Duodenal mucosa (tissue), 2 donors: Measurements from ENCODE around the gene KRT6C.

Experiments
- H3K27ac ChIP-seq: one replicate; pipeline ENCODE4 v1.7.0; 2013; ENCODE audit warnings: low read depth, low read length
- H3K27me3 ChIP-seq, 2 donors: one replicate each; pipeline ENCODE4 v1.7.0; 2013; ENCODE audit warnings: low read length in 2 of 2, control low read depth in 1 of 2; ENCODE audit not compliant: insufficient read depth in 2 of 2, control insufficient read depth in 1 of 2
- H3K36me3 ChIP-seq, 2 donors: one replicate each; pipeline ENCODE4 v1.7.0; 2013; ENCODE audit warnings: low read length in 2 of 2, control low read depth in 1 of 2; ENCODE audit not compliant: insufficient read depth in 2 of 2, control insufficient read depth in 1 of 2
- H3K4me1 ChIP-seq, 2 donors: one replicate each; pipeline ENCODE4 v1.7.0; 2013; ENCODE audit warnings: low read length in 2 of 2, control low read depth in 1 of 2; ENCODE audit not compliant: insufficient read depth in 2 of 2, control insufficient read depth in 1 of 2
- H3K4me3 ChIP-seq, 2 donors: one replicate each; pipeline ENCODE4 v1.7.0; 2013; ENCODE audit warnings: low read length in 2 of 2, low read depth in 1 of 2
- H3K9ac ChIP-seq, 2 donors: one replicate each; pipeline ENCODE4 v1.7.0; 2013; ENCODE audit warnings: low read length in 2 of 2, low read depth in 1 of 2
- H3K9me3 ChIP-seq, 2 donors: one replicate each; pipeline ENCODE4 v1.7.0; 2013; ENCODE audit warnings: low read length in 2 of 2, control low read depth in 1 of 2; ENCODE audit not compliant: control insufficient read depth in 1 of 2

The KRT6C gene

GRCh38 chr12:52436828-52437474 is 36.7 kb downstream of the KRT6C start:
- Histone ChIP-seq H3K4me3 (no peak overlapping the region), H3K9me3 (no peaks in the 10 kb centered on the region), H3K4me1 (peaks cover 26 to 32% of the 10 kb centered on the region in 2 donors), H3K27ac (no peak overlapping the region), H3K27me3 (peaks cover 5 to 8% of the 10 kb centered on the region in 2 donors), H3K9ac (no peak overlapping the region), H3K36me3 (no peaks in the 10 kb centered on the region)

GRCh38 chr12:52436000-52436827 is 37.4 kb downstream of the KRT6C start:
- H3K4me3 ChIP-seq, result no peak overlapping the region
- H3K27ac ChIP-seq, result no peak overlapping the region
- no peaks in the 10 kb centered on the region for H3K36me3 ChIP-seq
- H3K4me1 ChIP-seq, result peaks cover 21 to 32% of the 10 kb centered on the region in 2 donors
- no peak overlapping the region for H3K9ac ChIP-seq
- no peaks in the 10 kb centered on the region for H3K9me3 ChIP-seq
- peaks cover 4 to 5% of the 10 kb centered on the region in 2 donors for H3K27me3 ChIP-seq

GRCh38 chr12:52435659-52435999 is 38.0 kb downstream of the KRT6C start:
- Histone ChIP-seq H3K36me3 (no peaks in the 10 kb centered on the region), H3K27ac (no peak overlapping the region), H3K27me3 (peaks cover 4 to 5% of the 10 kb centered on the region in 2 donors), H3K9ac (no peak overlapping the region), H3K4me3 (no peak overlapping the region), H3K4me1 (peaks cover 21 to 32% of the 10 kb centered on the region in 2 donors), H3K9me3 (no peaks in the 10 kb centered on the region)

- H3K27ac ChIP-seq, result no peak overlapping the region
These were observed 38.7 kb downstream of the KRT6C start for GRCh38 chr12:52434760-52435530.

GRCh38 chr12:52434081-52434733 is 39.4 kb downstream of the KRT6C start, which contains the start of gene KRT75:
Gene KRT75 (minus strand): TSS chr12:52434371. CDS start chr12:52434304, 67 bp downstream.
- no peak within 1 kb of the TSS for H3K4me3 ChIP-seq
- H3K4me1 ChIP-seq, result peaks cover 21 to 32% of the 10 kb centered on the region in 2 donors
- H3K9ac ChIP-seq, result no peak within 1 kb of the TSS
- H3K27me3 ChIP-seq, result peaks cover 4 to 5% of the 10 kb centered on the region in 2 donors
- no peaks in the 10 kb centered on the region for H3K36me3 ChIP-seq
- no peak within 1 kb of the TSS for H3K27ac ChIP-seq
- H3K9me3 ChIP-seq, result no peaks in the 10 kb centered on the region

More at GRCh38 chr12:52434760-52435530, 38.7 kb downstream of the KRT6C start:
- Histone ChIP-seq H3K27me3 (peaks cover 4 to 5% of the 10 kb centered on the region in 2 donors), H3K4me3 (no peak overlapping the region), H3K9me3 (no peaks in the 10 kb centered on the region), H3K9ac (no peak overlapping the region), H3K36me3 (no peaks in the 10 kb centered on the region), H3K4me1 (peaks cover 21 to 32% of the 10 kb centered on the region in 2 donors)

- peaks cover 18 to 28% of the 10 kb centered on the region in 2 donors for H3K4me1 ChIP-seq
- no peak overlapping the region for H3K27ac ChIP-seq
- no peaks in the 10 kb centered on the region for H3K9me3 ChIP-seq
- H3K4me3 ChIP-seq, result no peak overlapping the region
- H3K27me3 ChIP-seq, result peaks cover 4 to 5% of the 10 kb centered on the region in 2 donors
- H3K9ac ChIP-seq, result no peak overlapping the region
- no peaks in the 10 kb centered on the region for H3K36me3 ChIP-seq
These were observed 40.0 kb downstream of the KRT6C start for GRCh38 chr12:52433501-52434080.

- no peaks in the 10 kb centered on the region for H3K36me3 ChIP-seq
- H3K9ac ChIP-seq, result no peak overlapping the region
- H3K4me1 ChIP-seq, result peaks cover 14 to 19% of the 10 kb centered on the region in 2 donors
- no peaks in the 10 kb centered on the region for H3K9me3 ChIP-seq
- H3K27me3 ChIP-seq, result peaks cover 4 to 5% of the 10 kb centered on the region in 2 donors
- no peak overlapping the region for H3K27ac ChIP-seq
- H3K4me3 ChIP-seq, result no peak overlapping the region
These were observed 40.9 kb downstream of the KRT6C start for GRCh38 chr12:52432559-52433207.

- no peaks in the 10 kb centered on the region for H3K4me1 ChIP-seq
- H3K4me3 ChIP-seq, result no peak overlapping the region
- no peaks in the 10 kb centered on the region for H3K36me3 ChIP-seq
- H3K9ac ChIP-seq, result no peak overlapping the region
- no peaks in the 10 kb centered on the region for H3K9me3 ChIP-seq
- H3K27me3 ChIP-seq, result peaks cover 3 to 4% of the 10 kb centered on the region in 2 donors
- no peak overlapping the region for H3K27ac ChIP-seq
These were observed 45.5 kb downstream of the KRT6C start for GRCh38 chr12:52428121-52428520.

- H3K9me3 ChIP-seq, result no peaks in the 10 kb centered on the region
- no peak overlapping the region for H3K27ac ChIP-seq
- H3K36me3 ChIP-seq, result no peaks in the 10 kb centered on the region
- peaks cover 0 to under 1% of the 10 kb centered on the region in 2 donors for H3K27me3 ChIP-seq
- no peak overlapping the region for H3K4me3 ChIP-seq
- no peaks in the 10 kb centered on the region for H3K4me1 ChIP-seq
- no peak overlapping the region for H3K9ac ChIP-seq
These were observed 46.5 kb downstream of the KRT6C start for GRCh38 chr12:52427083-52427482.
